HG03558 (cell line): ENCODE measurements around the gene SUMO3.

Source experiments
- ATAC-seq: cut with Tn5 transposase; IDR thresholded peaks from one replicate; pipeline ENCODE4 v1.9.1; 2021; ENCODE audit warnings: moderate number of reproducible peaks; ENCODE audit not compliant: unreplicated experiment; ENCODE audit errors: extremely low read depth

Gene SUMO3

DNA sequence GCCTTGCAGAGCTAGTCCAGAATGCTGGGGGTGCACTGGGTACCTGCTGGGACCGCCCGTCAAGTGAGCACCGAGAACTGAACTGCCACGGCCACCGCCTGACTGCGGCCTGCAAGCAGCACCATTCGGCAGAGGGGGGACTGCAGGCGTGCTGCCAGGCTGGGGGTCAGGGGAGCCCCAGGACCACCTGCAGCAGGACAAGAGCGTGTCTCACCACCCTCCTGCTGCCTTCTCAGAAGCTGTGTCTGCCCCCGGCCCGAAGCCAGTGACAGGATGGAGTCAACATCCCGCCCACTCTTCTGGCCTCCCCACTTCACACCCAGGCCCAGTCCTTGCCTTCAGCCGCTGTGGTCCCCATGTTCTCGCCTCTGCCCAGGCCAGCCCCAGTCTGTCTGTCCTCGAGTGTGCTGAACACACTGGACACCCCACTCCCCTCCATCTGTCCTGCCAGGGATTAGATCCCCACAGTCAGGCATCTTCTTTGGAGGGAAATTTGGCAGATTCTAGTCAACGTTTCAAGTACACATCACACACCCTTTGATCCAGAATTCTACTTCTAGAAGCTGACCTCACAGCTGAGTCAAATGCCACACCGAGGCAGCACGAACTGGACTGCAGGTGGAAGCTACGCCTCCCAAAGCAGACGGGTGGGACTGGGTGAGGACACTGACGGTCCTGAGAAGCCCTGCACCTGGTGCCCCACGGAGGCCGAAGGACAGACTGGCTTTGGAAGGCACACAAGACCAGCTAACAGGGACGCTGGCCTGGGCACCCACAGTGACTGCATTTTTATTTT lies 29.6 kb upstream of the SUMO3 start:
- ATAC-seq = no peak

DNA sequence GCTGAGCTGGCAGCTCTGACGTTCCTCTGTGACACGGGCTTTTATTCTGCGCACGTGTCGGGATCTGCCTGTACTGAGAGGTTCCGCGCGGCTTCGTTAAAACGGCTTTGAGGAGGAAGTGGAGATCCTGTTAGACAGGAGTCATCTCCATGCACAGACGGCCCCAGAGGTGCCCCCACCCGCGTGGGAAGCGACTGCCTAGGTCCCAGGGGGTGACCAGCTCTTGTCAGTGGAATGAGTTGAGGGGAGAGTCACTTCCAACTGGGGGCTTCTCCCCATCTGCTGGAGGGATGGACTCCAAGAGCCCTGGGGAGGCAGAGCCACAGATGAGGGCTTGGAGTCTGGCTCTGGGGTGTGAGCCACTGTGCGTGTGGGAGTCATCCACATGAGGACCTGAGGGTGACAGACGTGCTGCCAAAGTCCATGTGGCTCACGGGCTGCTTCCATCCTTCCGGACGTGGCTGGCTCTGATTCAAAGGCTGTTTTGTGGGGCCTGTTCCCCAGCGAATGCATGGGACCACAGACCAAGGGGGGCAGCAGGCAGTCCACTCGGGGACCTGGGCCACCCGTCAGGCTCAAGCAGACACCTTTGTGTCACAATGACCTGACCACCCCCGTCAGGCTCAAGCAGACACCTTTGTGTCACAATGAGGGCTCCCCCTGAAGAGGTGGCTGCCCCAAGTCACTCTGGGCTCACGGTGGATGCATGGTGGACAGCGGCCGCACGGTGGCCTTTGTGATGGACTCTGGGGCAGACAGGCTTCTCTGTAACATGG lies 28.8 kb upstream of the SUMO3 start:
- ATAC-seq = no peak

GRCh38 chr21:44846224-44846484 lies 28.3 kb upstream of the SUMO3 start:
- no peak for ATAC-seq

DNA sequence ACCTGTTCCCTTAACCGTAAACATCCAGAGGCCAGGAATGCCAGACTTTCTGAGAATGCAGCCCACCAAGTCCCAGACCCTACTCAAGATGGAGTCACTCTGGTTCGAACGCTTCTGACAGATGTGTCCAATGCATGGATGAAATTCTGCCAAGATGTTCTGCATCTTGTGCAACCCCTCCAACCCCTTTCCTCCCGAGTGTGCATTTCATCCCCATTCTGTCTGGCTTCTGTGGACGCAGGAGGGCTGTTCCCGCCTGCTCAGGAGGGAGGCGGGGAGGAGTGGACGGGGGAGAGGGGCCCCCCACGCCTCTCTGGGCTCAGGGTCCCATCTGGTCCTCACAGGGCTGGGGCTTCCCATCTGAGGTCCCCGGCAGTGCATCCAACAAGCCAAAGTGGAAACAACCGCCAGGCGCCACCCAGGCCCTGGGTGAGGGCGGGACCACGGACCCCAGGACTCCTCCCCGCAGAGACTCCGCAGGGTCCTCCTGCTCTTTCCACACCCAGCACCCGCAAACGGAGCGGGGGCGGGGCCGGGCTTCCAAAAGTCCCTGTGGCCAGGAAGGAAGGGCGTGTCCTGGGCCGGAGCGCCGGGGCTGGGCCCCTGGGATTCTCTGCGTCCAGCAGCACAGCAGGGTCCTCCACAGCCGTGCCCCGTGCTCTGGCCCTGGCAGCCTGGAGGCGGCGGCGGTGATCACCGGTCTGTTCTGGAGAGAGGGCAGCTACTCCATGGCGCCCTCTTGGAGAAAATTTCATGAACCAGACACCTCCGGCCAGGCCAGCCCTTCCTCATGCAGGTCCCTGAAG lies 27.8 kb upstream of the SUMO3 start:
- ATAC-seq = no peak

DNA sequence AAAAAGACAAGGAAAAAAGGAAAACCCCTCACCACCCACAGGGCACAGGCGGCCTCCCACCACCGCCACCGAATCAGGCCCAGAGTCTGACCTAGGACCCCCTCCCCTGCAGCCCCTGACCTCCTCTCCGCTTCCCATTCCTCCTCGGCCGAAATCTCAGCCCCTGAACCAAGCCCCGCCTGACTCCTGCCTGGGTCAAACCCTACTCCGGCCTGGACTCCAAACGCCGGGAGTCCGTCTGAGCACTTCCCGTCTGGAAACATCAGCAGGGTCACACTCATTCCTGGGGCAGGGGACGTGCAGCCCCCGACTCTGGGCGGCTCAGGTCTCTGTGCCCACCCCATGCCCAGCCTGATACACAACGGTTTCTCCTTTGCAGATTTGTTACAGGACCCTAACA lies 26.4 kb upstream of the SUMO3 start:
- ATAC-seq = no peak

GRCh38 chr21:44842721-44843445 lies 25.0 kb upstream of the SUMO3 start:
- ATAC-seq = no peak

GRCh38 chr21:44842087-44842486 lies 24.2 kb upstream of the SUMO3 start:
- ATAC-seq = no peak

GRCh38 chr21:44840771-44841170 lies 22.9 kb upstream of the SUMO3 start:
- no peak for ATAC-seq

DNA sequence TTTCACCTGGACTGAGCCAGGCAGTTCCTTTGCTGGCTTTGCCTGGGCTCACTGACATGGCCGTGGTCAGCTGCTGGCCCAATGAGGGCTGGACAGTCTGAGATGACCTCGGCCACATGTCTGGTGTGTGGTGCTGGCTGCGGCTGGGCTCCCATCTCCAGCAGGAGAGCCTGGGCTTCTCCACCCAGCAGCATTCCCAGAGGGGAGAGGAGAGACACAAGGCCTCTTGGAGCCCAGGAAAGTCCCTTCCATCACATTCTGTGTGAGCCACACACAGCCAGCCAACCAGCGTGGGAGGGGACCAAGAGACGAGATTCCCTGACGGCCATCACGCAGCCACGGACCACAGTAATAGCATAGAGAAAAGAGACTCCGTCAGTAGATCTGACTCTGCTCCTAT lies 21.1 kb upstream of the SUMO3 start:
- ATAC-seq = no peak

DNA sequence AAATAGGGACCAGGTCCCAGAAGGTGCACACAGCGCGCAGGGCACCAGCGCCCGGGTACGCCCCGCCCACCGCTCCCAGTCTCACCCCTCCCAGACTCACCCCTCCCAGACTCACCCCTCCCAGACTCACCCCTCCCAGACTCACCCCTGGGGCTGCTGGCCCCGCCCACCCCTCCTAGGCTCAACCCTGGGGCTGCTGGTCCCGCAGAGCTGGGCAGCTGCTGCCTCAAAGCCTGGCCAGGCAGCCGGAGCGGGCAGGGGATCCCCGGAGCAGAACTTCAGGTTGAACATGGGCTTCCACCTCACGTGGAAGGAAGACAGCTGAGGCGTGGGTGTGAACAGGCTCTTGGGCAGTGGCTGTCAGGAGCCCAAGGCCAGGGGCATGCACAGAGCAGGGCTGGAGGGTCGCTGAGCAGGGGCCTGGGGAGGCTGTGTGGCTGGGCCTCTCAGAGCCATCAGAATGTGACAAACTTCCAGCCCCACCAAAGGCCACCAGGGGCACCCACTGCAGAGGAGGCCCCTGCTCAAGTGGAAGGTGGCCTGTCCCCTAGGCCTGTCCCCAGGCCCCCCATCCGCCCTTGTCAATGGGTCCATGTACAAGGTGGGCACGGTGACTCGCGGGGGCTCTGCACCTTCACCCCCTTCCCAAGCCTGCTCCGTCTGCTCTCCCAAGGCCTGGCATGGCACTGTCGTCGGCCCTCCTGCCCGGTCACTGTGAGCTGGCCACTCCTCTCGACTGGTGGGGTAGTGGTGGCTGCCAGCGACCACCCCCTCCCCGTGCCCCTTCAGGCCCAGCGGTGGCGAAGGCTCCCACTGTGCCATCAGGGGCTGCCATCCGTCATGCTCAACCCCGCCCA lies 20.4 kb upstream of the SUMO3 start:
- ATAC-seq = no peak

GRCh38 chr21:44837537-44837936 lies 19.7 kb upstream of the SUMO3 start:
- no peak for ATAC-seq

DNA sequence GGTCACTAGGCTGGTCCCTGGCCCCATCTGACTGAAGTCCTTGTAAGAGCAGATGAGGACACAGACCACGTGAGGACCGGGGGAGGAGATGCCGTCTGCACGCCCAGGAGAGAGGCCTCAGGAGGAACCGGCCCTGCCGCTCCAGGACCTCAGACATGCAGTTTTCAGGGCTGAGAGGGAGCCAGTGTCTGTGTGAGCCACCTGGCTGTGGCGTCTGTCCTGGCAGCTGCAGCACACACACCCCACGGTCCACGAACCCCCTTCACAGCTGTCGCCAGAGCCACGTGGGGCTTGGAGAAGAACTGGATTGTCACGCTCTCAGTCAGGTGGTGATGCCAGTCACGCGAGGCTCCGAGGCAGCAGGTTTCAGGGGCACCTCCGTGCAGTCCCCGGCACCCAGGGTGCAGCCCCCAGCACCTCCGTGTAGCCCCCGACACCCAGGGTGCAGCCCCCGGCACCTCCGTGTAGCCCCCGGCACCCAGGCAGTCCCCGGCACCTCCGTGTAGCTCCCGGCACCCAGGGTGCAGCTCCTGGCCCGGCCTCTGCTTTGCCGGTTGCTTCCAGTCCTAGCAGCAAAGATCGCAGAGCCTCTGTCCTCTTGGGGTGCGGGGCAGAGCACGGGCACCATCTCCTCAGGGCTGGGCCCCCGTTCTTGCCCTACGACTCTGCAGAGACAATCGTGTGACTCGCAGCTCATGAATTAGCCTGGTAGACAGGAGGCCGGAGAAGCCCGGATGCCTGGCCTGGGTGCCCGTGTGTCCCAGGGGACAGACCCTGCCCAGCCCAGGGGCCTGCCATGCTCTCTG lies 19.0 kb upstream of the SUMO3 start:
- no peak for ATAC-seq

DNA sequence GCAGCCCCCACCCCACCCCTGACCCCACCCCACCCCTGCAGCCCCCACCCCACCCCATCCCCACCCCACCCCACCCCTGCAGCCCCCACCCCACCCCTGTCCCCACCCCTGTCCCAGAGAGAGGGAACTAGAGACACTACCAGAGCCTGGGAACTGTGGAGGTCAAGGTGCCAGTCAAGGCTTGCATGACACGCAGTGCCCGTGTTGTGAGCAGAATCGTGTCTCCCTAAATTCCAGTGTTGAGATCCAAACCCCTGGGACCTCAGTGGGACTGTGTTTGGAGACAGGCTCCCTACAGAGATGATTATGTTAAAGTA lies 18.4 kb upstream of the SUMO3 start:
- no peak for ATAC-seq

- no peak for ATAC-seq
Measured at GRCh38 chr21:44835647-44835973, 17.7 kb upstream of the SUMO3 start.

- ATAC-seq = no peak
Measured at GRCh38 chr21:44834951-44835646, 17.2 kb upstream of the SUMO3 start.

- ATAC-seq = no peak
Measured at GRCh38 chr21:44834231-44834950, 16.5 kb upstream of the SUMO3 start.

GRCh38 chr21:44833663-44834062 lies 15.8 kb upstream of the SUMO3 start:
- ATAC-seq = no peak
